NT2/D1 (cell line): ENCODE results near the gene GALNT14.

Experiments used
- YY1 ChIP-seq: IDR thresholded peaks from 2 replicates; pipeline ENCODE4 v1.6.1; 2011; ENCODE audit not compliant: insufficient read length, insufficient read depth
- ZNF274 ChIP-seq: IDR thresholded peaks from 2 replicates; pipeline ENCODE4 v1.6.1; 2011; ENCODE audit warnings: mild to moderate bottlenecking, low read depth, low read length

DNA sequence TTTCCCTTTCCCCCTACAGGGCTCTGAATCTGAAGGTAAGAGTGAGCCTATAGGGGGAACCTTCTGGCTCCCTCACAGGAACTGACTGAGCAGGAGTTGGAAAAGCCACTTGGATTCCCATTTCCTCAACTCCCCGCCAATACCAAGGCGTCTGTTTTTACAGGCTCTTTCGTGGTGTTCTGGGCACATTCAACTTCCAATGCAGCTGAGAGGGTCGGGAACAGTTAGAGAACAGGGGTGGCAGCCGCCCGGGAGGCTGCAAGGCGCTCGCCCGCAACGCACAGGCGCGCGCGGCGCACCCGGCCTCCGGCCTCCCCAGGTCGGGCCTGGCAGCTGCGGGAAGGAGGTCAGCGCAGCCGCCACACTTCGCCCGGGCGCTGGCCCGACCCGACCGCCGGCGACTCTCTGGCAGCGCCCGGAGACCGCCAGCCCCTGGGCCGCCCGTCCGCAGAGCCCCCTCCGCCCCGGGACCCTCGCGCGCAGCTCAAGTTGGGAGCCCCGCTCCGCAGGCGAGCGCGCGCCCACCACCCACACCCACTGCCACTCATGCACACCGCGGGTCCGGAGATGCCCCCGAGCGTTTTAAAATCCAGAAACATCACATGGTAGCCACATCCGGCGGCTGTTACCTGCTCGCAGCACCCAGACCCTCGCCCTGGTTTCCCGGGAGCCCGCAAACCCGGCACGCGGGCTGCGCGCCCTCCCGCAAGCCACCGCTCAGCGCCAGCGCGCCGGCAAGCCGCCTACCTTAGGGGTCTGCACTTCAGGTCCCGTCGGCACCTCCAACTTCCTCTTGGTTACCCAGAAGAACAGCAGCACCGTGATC is 816 bp downstream of the GALNT14 start:
- no peak for TF ChIP-seq YY1
- TF ChIP-seq ZNF274 = no peak
